ENCODE results near the gene POLR2J. TPM values are rescaled to one million over a fixed set of nuclear protein-coding genes. Genes with fewer than 3 reads are reported as not detected.
"Not testable (repeated sequence)": the region's sequence is repeated elsewhere in the genome, so short reads cannot be mapped to it uniquely, and the experiment has no call there.

POLR2J gene
- total RNA-seq, 1 donor from 2014 or later: 20.1 TPM

DNA sequence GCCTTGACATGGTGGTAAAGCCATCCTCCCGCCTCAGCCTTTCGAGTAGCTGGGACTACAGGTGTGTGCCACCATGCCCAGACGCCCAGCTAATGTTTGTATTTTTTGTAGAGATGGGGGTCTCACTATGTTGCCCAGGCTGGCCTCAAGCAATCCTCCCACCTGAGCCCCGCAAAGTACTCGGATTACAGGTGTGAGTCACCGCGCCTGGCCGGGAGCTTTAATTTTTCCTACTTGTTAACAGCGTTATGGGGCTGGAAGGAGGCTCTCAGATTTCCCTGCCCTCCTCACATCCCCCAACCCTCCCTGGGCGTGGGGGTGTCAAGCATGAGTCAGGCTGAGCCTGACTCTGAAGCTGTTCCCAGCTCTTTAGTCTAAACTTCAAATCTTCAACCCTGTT lies 22.4 kb downstream of the POLR2J start:
- no peak overlapping the region for H3K27ac ChIP-seq
- intact Hi-C loops (cut with DNase I): no loop called here
- H3K36me3 ChIP-seq: peaks cover 0 to 34% of the 10 kb centered on the region in 2 donors
- H3K27me3 ChIP-seq: no peaks in the 10 kb centered on the region
- no peak overlapping the region for H3K4me3 ChIP-seq
- no peaks in the 10 kb centered on the region for H3K9me3 ChIP-seq
- no peaks in the 10 kb centered on the region for H3K4me1 ChIP-seq
- TF ChIP-seq, protein P1, sequence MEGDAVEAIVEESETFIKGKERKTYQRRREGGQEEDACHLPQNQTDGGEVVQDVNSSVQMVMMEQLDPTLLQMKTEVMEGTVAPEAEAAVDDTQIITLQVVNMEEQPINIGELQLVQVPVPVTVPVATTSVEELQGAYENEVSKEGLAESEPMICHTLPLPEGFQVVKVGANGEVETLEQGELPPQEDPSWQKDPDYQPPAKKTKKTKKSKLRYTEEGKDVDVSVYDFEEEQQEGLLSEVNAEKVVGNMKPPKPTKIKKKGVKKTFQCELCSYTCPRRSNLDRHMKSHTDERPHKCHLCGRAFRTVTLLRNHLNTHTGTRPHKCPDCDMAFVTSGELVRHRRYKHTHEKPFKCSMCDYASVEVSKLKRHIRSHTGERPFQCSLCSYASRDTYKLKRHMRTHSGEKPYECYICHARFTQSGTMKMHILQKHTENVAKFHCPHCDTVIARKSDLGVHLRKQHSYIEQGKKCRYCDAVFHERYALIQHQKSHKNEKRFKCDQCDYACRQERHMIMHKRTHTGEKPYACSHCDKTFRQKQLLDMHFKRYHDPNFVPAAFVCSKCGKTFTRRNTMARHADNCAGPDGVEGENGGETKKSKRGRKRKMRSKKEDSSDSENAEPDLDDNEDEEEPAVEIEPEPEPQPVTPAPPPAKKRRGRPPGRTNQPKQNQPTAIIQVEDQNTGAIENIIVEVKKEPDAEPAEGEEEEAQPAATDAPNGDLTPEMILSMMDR (IDR thresholded peaks at IDR 0.05): no peak
- TF ChIP-seq POLR2AphosphoS5 (IDR thresholded peaks at IDR 0.05; ENCODE audit: insufficient read depth in 1 of 2, low read depth in 1 of 2): no peak
- TF ChIP-seq POLR2A (IDR thresholded peaks at IDR 0.05): no peak
- no peak for DNase-seq (ENCODE audit: extremely low spot score in 2 of 2)

- TF ChIP-seq POLR2AphosphoS5 (IDR thresholded peaks at IDR 0.05; ENCODE audit: insufficient read depth in 1 of 2, low read depth in 1 of 2): no peak
- TF ChIP-seq, protein P1 (IDR thresholded peaks at IDR 0.05): no peak
- no peak for TF ChIP-seq POLR2A (IDR thresholded peaks at IDR 0.05)
- Histone ChIP-seq H3K27me3 (no peaks in the 10 kb centered on the region), H3K4me3 (no peak overlapping the region), H3K27ac (no peak overlapping the region), H3K4me1 (no peaks in the 10 kb centered on the region), H3K36me3 (peaks cover 0 to 34% of the 10 kb centered on the region in 2 donors), H3K9me3 (no peaks in the 10 kb centered on the region)
- no peak for DNase-seq (ENCODE audit: extremely low spot score in 2 of 2)
- intact Hi-C loops (cut with DNase I): no loop called here
Observed at GRCh38 chr7:102455596-102455995, 23.1 kb downstream of the POLR2J start.

- DNase-seq (ENCODE audit: extremely low spot score in 2 of 2); H3K9me3 ChIP-seq; H3K27ac ChIP-seq; H3K4me1 ChIP-seq; H3K4me3 ChIP-seq; intact Hi-C loops (cut with DNase I); H3K27me3 ChIP-seq: not testable (repeated sequence)
- H3K36me3 ChIP-seq: peaks cover 0 to 34% of the 10 kb centered on the region in 2 donors
Observed at GRCh38 chr7:102454932-102455331, 23.8 kb downstream of the POLR2J start.

GRCh38 chr7:102454468-102454867 lies 24.3 kb downstream of the POLR2J start:
- intact Hi-C loops (cut with DNase I): no loop called here
- Histone ChIP-seq H3K4me3 (no peak overlapping the region), H3K36me3 (peaks cover 0 to 34% of the 10 kb centered on the region in 2 donors), H3K27ac (no peak overlapping the region), H3K9me3 (no peaks in the 10 kb centered on the region), H3K27me3 (no peaks in the 10 kb centered on the region), H3K4me1 (no peaks in the 10 kb centered on the region)
- no peak for TF ChIP-seq POLR2AphosphoS5 (IDR thresholded peaks at IDR 0.05; ENCODE audit: insufficient read depth in 1 of 2, low read depth in 1 of 2)
- TF ChIP-seq, protein P1 (IDR thresholded peaks at IDR 0.05): no peak
- TF ChIP-seq POLR2A (IDR thresholded peaks at IDR 0.05): no peak
- DNase-seq (ENCODE audit: extremely low spot score in 2 of 2): no peak

DNA sequence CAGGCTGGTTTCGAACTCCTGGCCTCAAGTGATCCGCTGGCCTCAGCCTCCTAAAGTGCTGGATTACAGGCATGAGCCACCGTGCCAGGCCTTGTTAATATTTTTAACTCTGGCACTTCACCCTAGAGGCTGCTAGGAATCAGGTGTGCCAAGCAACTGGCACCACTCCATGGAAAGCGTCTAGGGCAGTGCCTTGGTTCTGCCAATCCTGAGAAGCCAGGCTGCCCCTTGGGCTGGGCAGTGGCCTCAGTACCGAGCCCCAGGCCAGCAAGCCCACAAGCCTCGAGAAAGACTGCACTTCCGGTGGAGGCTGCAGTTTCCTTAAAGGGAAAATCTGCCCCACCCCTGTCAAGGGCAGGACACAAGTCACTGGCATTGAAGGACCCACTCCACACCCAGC lies 25.4 kb downstream of the POLR2J start:
- intact Hi-C loops (cut with DNase I): no loop called here
- no peaks in the 10 kb centered on the region for H3K9me3 ChIP-seq
- H3K27me3 ChIP-seq: no peaks in the 10 kb centered on the region
- no peak overlapping the region for H3K4me3 ChIP-seq
- H3K36me3 ChIP-seq: peaks cover 0 to 28% of the 10 kb centered on the region in 2 donors
- H3K27ac ChIP-seq: no peak overlapping the region
- H3K4me1 ChIP-seq: no peaks in the 10 kb centered on the region
- no peak for DNase-seq (ENCODE audit: extremely low spot score in 2 of 2)
- TF ChIP-seq, protein P1 (IDR thresholded peaks at IDR 0.05): no peak
- TF ChIP-seq POLR2A (IDR thresholded peaks at IDR 0.05): no peak
- TF ChIP-seq POLR2AphosphoS5 (IDR thresholded peaks at IDR 0.05; ENCODE audit: insufficient read depth in 1 of 2, low read depth in 1 of 2): no peak

- no peak overlapping the region for H3K27ac ChIP-seq
- TF ChIP-seq, protein P1 (IDR thresholded peaks at IDR 0.05): no peak
- TF ChIP-seq POLR2A (IDR thresholded peaks at IDR 0.05) (no peak), POLR2AphosphoS5 (IDR thresholded peaks at IDR 0.05; ENCODE audit: insufficient read depth in 1 of 2, low read depth in 1 of 2) (no peak)
- intact Hi-C loops (cut with DNase I): no loop called here
Observed at GRCh38 chr7:102452451-102452850, 26.3 kb downstream of the POLR2J start.

More at GRCh38 chr7:102452451-102452850, 26.3 kb downstream of the POLR2J start:
- DNase-seq (ENCODE audit: extremely low spot score in 2 of 2): no peak
- Histone ChIP-seq H3K9me3 (no peaks in the 10 kb centered on the region), H3K4me1 (no peaks in the 10 kb centered on the region), H3K4me3 (no peak overlapping the region), H3K27me3 (no peaks in the 10 kb centered on the region), H3K36me3 (peaks cover 0 to 20% of the 10 kb centered on the region in 2 donors)

Measured in vagina (tissue), 2 donors.